HepG2 (cell line): ENCODE data around the gene KCNK6. TPM values are rescaled to one million over a fixed set of nuclear protein-coding genes. Genes with fewer than 3 reads are reported as not detected.

Experiments
- AFF4 ChIP-seq: sonication (generic); formaldehyde crosslinking; IDR thresholded peaks from 2 replicates; pipeline ENCODE4 v1.4.0; 2020; ENCODE audit warnings: missing genetic modification reagents
- CENPX ChIP-seq: sonication (generic); formaldehyde crosslinking; IDR thresholded peaks from 2 replicates; pipeline ENCODE4 v1.9.0; 2021; ENCODE audit warnings: mild to moderate bottlenecking, missing genetic modification reagents, moderate library complexity
- EHMT2 ChIP-seq: fragments of 200-600 bp; sonication (generic); IDR thresholded peaks from 2 replicates; pipeline ENCODE4 v1.7.0; 2017; ENCODE audit warnings: antibody characterized with exemption, low read depth, low read length, borderline replicate concordance
- NFAT5 ChIP-seq: sonication (generic); formaldehyde crosslinking; IDR thresholded peaks from 2 replicates; pipeline ENCODE4 v1.4.0; 2020; ENCODE audit warnings: missing genetic modification reagents
- NFATC3 ChIP-seq: sonication (generic); formaldehyde crosslinking; IDR thresholded peaks from 2 replicates; pipeline ENCODE4 v1.5.1; 2020; ENCODE audit warnings: mild to moderate bottlenecking, missing genetic modification reagents
- NR1H2 ChIP-seq: sonication (generic); formaldehyde crosslinking; IDR thresholded peaks from 2 replicates; pipeline ENCODE4 v1.8.1; 2022; ENCODE audit warnings: low read depth, missing genetic modification reagents, borderline replicate concordance
- RERE ChIP-seq: IDR thresholded peaks from 2 replicates; pipeline ENCODE4 v1.6.1; 2016; ENCODE audit warnings: low read depth, missing genetic modification reagents, missing compliant biosample characterization
- SP1 ChIP-seq, 2 experiments: fragments of 450-650 bp in 1 of 2; sonication (generic) in 1 of 2; formaldehyde crosslinking in 1 of 2; IDR thresholded peaks; 2 replicates each; pipeline versions ENCODE4 v1.4.0 to v1.6.1; 2016 to 2020; ENCODE audit warnings: missing genetic modification reagents in 1 of 2
- TRAFD1 ChIP-seq: sonication (generic); formaldehyde crosslinking; IDR thresholded peaks from 2 replicates; pipeline ENCODE4 v1.5.1; 2020; ENCODE audit warnings: missing genetic modification reagents, mild to moderate bottlenecking, borderline replicate concordance
- ZNF251 ChIP-seq: sonication (generic); formaldehyde crosslinking; IDR thresholded peaks from 2 replicates; pipeline ENCODE4 v1.9.0; 2021; ENCODE audit warnings: mild to moderate bottlenecking, missing genetic modification reagents
- ZNF564 ChIP-seq: sonication (generic); formaldehyde crosslinking; IDR thresholded peaks from 2 replicates; pipeline ENCODE4 v1.8.1; 2023; ENCODE audit warnings: mild to moderate bottlenecking, missing genetic modification reagents
- polyA plus RNA-seq, 8 experiments: library from polyadenylated mRNA; depleted of rRNA in 3 of 8; stranded (reverse) in 7 of 8; unstranded in 1 of 8; fragments of >200 nt; fragmentation: Illumina TruSeq in 4 of 8; extraction: Trizol in 4 of 8; gene quantifications; 2 replicates each; pipeline versions ENCODE4 v1.2.1 to v1.2.3, GENCODE V29; 2011 to 2016; ENCODE audit warnings: low read depth in 4 of 8, missing spikeins in 1 of 8, mixed read lengths in 1 of 8; ENCODE audit not compliant: insufficient read depth in 1 of 8
- total RNA-seq, 5 experiments: library from RNA; depleted of rRNA; stranded (reverse); fragments of >200 nt; fragmentation: Illumina TruSeq; extraction: Trizol; gene quantifications; 2 replicates each; pipeline ENCODE4 v1.2.3, GENCODE V29; 2016; ENCODE audit warnings: low read depth in 1 of 5

KCNK6 gene
- total and polyA plus RNA-seq, 2 of the 13 experiments (the other 11 are each of a cell fraction or from before 2014, with no cell fraction given): 0.03 TPM; not detected in 1

- TF ChIP-seq NFAT5 (CRISPR knock-in tag) (peak; percentile 9; the same call in 1 of the 2 replicates), RERE (CRISPR knock-in tag) (no peak), CENPX (CRISPR knock-in tag) (no peak), EHMT2 (no peak), TRAFD1 (CRISPR knock-in tag) (0 out of 2 replicates have a peak, but pooled peaks have one; percentile 8), ZNF251 (CRISPR knock-in tag) (no peak), AFF4 (CRISPR knock-in tag) (no peak), SP1 (IDR thresholded peaks at IDR 0.05) (no peak), SP1 (CRISPR knock-in tag; IDR thresholded peaks at IDR 0.05) (no peak), ZNF564 (CRISPR knock-in tag) (0 out of 2 replicates have a peak, but pooled peaks have one; percentile 23), NR1H2 (CRISPR knock-in tag) (no peak), NFATC3 (CRISPR knock-in tag) (no peak)
These were observed 55.5 kb downstream of the KCNK6 start (continued) for GRCh38 chr19:38375098-38375493.
